DOHH2 (cell line): ENCODE data around the gene KRT28.

Experiments
- H3F3A ChIP-seq: fragments of 200-600 bp; sonication (generic), shearing (Covaris generic); 2 replicates; pipeline ENCODE4 v1.6.0; 2016; ENCODE audit warnings: antibody characterized with exemption, mild to moderate bottlenecking; ENCODE audit not compliant: control insufficient read depth, insufficient read depth
- H3K27ac ChIP-seq: fragments of 200-600 bp; sonication (generic); 2 replicates; pipeline ENCODE4 v1.5.1; 2014; ENCODE audit warnings: low read depth, mild to moderate bottlenecking, low read length, moderate library complexity
- H3K27me3 ChIP-seq: fragments of 200-600 bp; sonication (generic); 2 replicates; pipeline ENCODE4 v1.6.1; 2014; ENCODE audit warnings: mild to moderate bottlenecking, low read length, mixed read lengths; ENCODE audit not compliant: control insufficient read depth
- H3K36me3 ChIP-seq: fragments of 200-600 bp; sonication (generic); 2 replicates; pipeline ENCODE4 v1.6.1; 2014; ENCODE audit warnings: mild to moderate bottlenecking, low read length, moderate library complexity, mixed read lengths; ENCODE audit not compliant: control insufficient read depth
- H3K4me1 ChIP-seq: fragments of 200-600 bp; sonication (generic); 2 replicates; pipeline ENCODE4 v1.6.1; 2014; ENCODE audit warnings: mild to moderate bottlenecking, low read length, mixed read lengths; ENCODE audit not compliant: control insufficient read depth
- H3K4me2 ChIP-seq: fragments of 200-600 bp; sonication (generic); 2 replicates; pipeline ENCODE4 v1.6.0; 2014; ENCODE audit warnings: mild to moderate bottlenecking, low read length, moderate library complexity
- H3K4me3 ChIP-seq: fragments of 200-600 bp; sonication (generic); 2 replicates; pipeline ENCODE4 v1.5.1; 2014; ENCODE audit warnings: mild to moderate bottlenecking, low read length, mixed read lengths
- H3K79me2 ChIP-seq: fragments of 200-600 bp; sonication (generic); 2 replicates; pipeline ENCODE4 v1.6.1; 2014; ENCODE audit warnings: mild to moderate bottlenecking, low read length, mixed read lengths; ENCODE audit not compliant: control insufficient read depth
- H3K9me2 ChIP-seq: fragments of 200-600 bp; sonication (generic); replicated peaks from 2 replicates; pipeline ENCODE4 v1.6.1; 2014; ENCODE audit warnings: mild to moderate bottlenecking, low read length, mixed read lengths; ENCODE audit not compliant: control insufficient read depth
- H3K9me3 ChIP-seq: fragments of 200-600 bp; sonication (generic); 2 replicates; pipeline ENCODE4 v1.6.1; 2014; ENCODE audit warnings: antibody characterized with exemption, low read length, mixed read lengths; ENCODE audit not compliant: control insufficient read depth, insufficient read depth
- H4K20me1 ChIP-seq: fragments of 200-600 bp; sonication (generic); 2 replicates; pipeline ENCODE4 v1.6.0; 2014; ENCODE audit warnings: low read depth, mild to moderate bottlenecking, antibody characterized with exemption, low read length, moderate library complexity; ENCODE audit not compliant: control insufficient read depth, insufficient read depth
- CTCF ChIP-seq: fragments of 200-600 bp; sonication (generic); IDR thresholded peaks from one replicate; pipeline ENCODE4 v1.5.1; 2014; ENCODE audit warnings: antibody characterized with exemption, mild to moderate bottlenecking, low read depth, low read length; ENCODE audit not compliant: poor library complexity, severe bottlenecking
- EZH2phosphoT487 ChIP-seq: fragments of 200-600 bp; sonication (generic); IDR thresholded peaks from 2 replicates; pipeline ENCODE4 v1.6.1; 2017; ENCODE audit warnings: borderline replicate concordance, mild to moderate bottlenecking, antibody characterized with exemption, low read length, moderate library complexity, mixed read lengths

Gene KRT28, protein sequence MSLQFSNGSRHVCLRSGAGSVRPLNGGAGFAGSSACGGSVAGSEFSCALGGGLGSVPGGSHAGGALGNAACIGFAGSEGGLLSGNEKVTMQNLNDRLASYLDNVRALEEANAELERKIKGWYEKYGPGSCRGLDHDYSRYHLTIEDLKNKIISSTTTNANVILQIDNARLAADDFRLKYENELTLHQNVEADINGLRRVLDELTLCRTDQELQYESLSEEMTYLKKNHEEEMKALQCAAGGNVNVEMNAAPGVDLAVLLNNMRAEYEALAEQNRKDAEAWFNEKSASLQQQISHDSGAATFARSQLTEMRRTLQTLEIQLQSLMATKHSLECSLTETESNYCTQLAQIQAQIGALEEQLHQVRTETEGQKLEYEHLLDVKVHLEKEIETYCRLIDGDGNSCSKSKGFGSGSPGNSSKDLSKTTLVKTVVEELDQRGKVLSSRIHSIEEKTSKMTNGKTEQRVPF

DNA sequence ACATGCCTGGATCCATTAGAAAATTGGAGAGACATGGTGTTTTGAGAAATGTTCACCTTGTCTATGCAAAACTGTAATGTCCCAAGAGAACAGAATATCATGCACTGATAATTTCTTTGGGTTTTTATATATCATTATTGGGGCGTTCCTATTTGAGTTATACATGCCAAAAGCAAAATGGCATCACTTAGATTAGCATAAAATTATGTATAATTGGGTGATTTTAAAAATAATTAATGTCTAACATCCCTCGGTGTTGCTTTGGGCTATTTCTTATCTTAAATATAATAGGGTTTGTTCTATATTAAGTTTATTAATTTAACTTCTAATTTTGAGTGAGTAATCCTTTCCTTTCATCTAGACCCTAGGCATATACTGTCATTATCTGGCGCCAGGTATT lies at the start of gene KRT28:
Gene KRT28 (minus strand): TSS at position 101 of the 400 bp plus-strand sequence. CDS start 66 bp downstream, at position 35.
- no peak within 1 kb of the TSS for H3K27ac ChIP-seq
- H3K36me3 ChIP-seq, result no peaks in the 10 kb centered on the region
- H3K27me3 ChIP-seq, result peaks cover 32% of the 10 kb centered on the region
- TF ChIP-seq CTCF, result no peak
- no peak for TF ChIP-seq EZH2phosphoT487
- H3K9me2 ChIP-seq, result no peaks in the 10 kb centered on the region
- H3F3A ChIP-seq, result no peaks in the 10 kb centered on the region
- H3K9me3 ChIP-seq, result no peaks in the 10 kb centered on the region
- H3K4me1 ChIP-seq, result no peaks in the 10 kb centered on the region
- no peak within 1 kb of the TSS for H3K4me3 ChIP-seq
- no peak within 1 kb of the TSS for H3K4me2 ChIP-seq
- no peaks in the 10 kb centered on the region for H4K20me1 ChIP-seq
- no peaks in the 10 kb centered on the region for H3K79me2 ChIP-seq

DNA sequence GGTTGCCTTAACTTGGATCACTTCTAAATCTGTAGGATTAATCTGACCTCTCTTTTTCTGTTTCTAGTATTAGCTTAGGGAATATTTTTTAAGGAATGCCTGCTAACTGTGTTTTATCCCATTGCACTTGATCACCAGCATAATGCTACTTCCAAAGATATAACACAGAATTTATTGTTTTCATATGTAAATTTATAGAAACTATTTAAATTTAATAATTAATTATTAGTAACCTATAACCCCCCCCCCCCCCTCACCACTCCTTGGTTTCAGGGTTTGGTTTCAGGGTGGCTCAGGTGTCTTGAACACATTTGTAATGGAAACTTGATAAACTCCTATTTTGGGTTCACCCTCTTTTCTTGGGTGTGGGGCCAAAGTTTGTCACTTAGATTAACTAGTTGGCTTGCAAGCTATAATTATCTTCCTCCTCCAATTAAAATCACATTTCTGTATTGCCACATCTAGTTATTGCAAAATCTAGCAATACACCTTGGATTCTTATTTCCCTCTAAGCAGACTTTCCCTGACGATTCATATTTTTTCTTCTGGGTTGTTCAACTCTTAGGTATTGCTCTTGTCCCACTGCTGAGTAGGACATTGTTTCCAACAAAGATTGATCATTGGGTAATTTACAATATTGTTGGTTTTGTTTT lies 49.0 kb upstream of the KRT28 start:
- no peak overlapping the region for H3K4me2 ChIP-seq
- H3K27me3 ChIP-seq, result peaks cover 30% of the 10 kb centered on the region
- no peaks in the 10 kb centered on the region for H4K20me1 ChIP-seq
- TF ChIP-seq CTCF, result no peak
- no peak for TF ChIP-seq EZH2phosphoT487
- no peak overlapping the region for H3K27ac ChIP-seq
- no peaks in the 10 kb centered on the region for H3K36me3 ChIP-seq
- H3F3A ChIP-seq, result no peaks in the 10 kb centered on the region
- H3K9me2 ChIP-seq, result no peaks in the 10 kb centered on the region
- H3K9me3 ChIP-seq, result no peaks in the 10 kb centered on the region
- no peaks in the 10 kb centered on the region for H3K79me2 ChIP-seq
- H3K4me1 ChIP-seq, result no peaks in the 10 kb centered on the region
- no peak overlapping the region for H3K4me3 ChIP-seq

DNA sequence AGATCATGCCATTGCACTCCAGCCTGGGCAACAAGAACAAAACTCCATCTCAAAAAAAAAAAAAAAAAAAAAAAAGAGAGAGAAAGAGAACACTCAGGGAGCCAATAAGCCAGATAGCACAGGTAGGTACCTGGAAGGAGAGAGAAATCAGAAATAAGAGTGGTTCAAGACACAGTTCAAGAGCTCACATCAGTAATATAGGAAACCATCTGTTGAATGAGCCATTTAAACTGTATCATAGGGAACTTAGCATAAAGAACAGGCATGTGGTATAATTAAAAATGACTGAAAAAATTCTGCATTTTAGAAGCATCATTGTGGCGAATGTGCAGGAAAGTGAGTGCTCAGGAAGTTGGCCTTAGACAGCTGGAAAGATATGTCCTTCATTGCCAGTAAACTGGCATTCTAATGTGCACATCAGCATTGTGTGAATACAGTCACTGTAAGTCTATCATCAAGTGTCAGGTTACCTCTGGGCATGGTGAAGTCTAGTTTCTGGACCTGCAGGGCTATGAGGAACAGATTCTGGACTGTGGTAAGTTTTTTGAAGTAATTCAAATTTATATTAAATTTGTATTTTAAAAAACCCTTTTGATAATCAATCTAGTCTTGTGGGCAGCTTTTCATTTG lies 46.9 kb upstream of the KRT28 start:
- Histone ChIP-seq H3F3A (no peaks in the 10 kb centered on the region), H3K79me2 (no peaks in the 10 kb centered on the region), H3K9me2 (no peaks in the 10 kb centered on the region), H3K27me3 (peaks cover 31% of the 10 kb centered on the region), H3K4me2 (no peak overlapping the region), H3K27ac (no peak overlapping the region), H3K4me3 (no peak overlapping the region), H3K9me3 (no peaks in the 10 kb centered on the region), H3K4me1 (no peaks in the 10 kb centered on the region), H4K20me1 (no peaks in the 10 kb centered on the region), H3K36me3 (no peaks in the 10 kb centered on the region)
- TF ChIP-seq EZH2phosphoT487 (no peak), CTCF (no peak)
